HG02588 (cell line): ENCODE measurements around the gene CCDC74A.
A peak's percentile ranks its signal among the peaks of the same experiment; 100 is the strongest.
"Not testable (repeated sequence)": the region's sequence is repeated elsewhere in the genome, so short reads cannot be mapped to it uniquely, and the experiment has no call there.

Experiments
- ATAC-seq: cut with Tn5 transposase; IDR thresholded peaks from one replicate; pipeline ENCODE4 v1.9.1; 2021; ENCODE audit warnings: mild to moderate bottlenecking, moderate library complexity; ENCODE audit not compliant: unreplicated experiment

The CCDC74A gene

GRCh38 chr2:131525256-131525655 is 2.4 kb upstream of the CCDC74A start:
- ATAC-seq: not testable (repeated sequence)

GRCh38 chr2:131528981-131529863 is 1.5 kb downstream of the CCDC74A start:
- peak; percentile 55 for ATAC-seq

DNA sequence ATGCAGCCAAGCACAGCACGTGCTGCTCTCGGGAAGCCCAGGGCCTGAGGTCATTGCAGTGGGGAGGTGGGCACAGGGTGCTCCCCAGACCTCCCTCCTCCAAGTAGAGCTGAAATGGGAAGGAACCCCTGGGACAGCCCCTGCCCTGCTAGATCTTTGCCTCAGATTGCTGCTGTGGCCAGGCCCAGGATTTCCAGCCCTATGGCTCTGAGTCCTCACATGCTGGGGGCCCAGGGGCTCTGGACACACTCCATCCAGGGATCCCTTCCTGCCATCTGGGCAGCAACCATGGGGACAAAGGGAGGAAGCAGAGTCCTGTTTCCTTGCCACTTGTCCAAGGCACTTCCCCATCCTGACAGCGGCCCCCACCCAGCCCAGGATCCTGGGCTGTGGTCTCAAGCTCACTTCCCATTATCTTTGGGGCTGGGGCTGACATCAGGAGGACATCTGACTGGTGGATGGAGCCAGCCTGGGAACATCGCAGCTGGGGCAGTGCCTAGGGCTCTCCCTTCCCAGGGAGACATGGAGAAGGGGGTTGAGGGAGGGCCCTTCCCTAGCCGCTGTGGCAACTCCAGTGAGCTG is 2.3 kb downstream of the CCDC74A start:
- ATAC-seq: not testable (repeated sequence)

DNA sequence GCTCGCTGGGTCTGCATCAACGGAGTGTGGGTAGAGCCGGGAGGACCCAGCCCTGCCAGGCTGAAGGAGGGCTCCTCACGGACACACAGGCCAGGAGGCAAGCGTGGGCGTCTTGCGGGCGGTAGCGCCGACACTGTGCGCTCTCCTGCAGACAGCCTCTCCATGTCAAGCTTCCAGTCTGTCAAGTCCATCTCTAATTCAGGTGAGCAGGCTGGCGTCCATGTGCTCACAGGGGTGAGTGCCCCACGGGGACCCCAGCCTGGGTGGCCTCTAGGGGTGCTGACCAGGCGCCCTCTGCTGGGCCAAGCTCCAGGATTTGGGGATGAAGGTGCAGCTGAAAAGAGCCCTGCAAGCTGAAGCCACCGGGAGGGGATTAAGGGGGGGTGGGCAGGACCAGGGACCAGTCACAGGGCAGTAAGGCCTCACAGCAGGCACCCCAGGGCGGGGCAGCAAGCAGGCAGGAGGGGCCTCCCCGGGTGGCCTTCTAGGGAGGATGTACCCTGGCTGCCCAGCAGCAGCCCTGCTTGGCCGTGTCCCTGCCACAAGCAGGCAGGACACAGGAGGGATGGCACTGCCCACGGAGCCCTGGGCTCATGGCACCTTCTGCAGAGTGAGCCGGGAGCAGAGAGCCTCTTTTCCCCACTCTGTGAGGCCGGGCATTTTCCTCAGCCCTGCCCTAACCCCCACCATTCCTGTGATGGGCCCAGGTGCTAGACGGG is 3.1 kb downstream of the CCDC74A start:
- ATAC-seq: not testable (repeated sequence)

GRCh38 chr2:131531547-131532185 is 4.0 kb downstream of the CCDC74A start:
- ATAC-seq: not testable (repeated sequence)

DNA sequence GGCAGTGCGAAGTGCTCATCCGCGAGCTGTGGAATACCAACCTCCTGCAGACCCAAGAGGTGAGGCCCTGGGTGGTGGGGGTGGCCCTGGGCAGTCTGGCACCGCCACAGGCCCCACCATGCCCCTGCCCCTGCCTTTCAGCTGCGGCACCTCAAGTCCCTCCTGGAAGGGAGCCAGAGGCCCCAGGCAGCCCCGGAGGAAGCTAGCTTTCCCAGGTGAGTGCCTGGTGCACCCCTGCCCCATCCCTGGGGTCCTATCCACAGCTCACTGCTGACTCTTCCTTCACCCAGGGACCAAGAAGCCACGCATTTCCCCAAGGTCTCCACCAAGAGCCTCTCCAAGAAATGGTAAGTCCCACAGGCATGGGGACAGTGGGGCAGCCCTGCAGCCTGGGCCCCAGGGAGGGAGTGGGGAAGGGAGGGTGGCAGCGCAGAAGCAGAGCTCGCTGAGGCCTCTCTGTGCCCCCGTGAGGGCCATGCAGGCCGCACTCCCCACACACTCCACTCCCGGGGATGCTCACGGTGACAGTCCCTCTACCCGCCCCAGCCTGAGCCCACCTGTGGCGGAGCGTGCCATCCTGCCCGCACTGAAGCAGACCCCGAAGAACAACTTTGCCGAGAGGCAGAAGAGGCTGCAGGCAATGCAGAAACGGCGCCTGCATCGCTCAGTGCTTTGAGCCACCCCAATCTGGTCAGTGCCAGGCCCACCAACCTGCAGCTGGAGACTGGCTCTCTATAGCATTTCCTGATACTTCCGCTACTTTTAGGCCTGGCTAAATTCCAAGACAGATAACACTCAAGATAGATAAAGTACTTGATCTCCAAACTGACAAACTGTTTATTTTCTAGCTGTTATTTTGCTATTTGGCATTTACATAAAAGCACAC is 5.3 kb downstream of the CCDC74A start:
- not testable (repeated sequence) for ATAC-seq

DNA sequence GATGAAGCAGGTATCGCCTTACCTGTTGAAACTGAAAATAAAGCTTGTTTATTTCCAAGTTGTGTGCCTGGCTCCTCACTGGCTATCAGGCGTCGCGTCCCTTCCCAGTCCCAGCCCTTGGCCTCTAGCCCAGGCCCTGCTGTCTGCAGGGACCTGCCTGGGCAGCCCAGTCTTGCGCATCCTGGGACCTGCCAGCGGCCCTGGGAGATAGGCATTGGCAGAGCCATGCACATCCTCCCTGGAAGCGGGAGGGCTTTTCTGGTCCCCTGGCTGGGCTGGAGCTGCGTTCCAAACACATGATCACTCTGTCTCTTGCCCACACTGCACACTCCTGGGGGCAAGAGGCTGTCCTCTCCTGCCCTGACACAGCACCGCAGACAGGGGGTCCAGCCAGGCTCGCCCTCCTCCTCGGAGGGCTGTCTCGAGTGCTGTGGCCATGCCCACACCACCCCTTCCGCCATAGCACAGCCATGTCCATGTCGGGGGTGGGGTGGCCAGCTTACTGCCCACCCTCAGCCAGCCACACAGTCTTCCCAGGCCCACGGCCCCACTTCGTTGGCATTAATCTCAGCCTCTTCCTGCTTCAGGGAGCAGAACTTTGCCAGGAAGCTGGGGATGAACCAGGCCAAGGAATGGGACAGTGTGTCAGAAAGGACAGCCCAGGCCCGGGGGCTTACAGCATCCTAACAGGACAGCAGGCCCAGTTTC is 6.1 kb downstream of the CCDC74A start:
- not testable (repeated sequence) for ATAC-seq

DNA sequence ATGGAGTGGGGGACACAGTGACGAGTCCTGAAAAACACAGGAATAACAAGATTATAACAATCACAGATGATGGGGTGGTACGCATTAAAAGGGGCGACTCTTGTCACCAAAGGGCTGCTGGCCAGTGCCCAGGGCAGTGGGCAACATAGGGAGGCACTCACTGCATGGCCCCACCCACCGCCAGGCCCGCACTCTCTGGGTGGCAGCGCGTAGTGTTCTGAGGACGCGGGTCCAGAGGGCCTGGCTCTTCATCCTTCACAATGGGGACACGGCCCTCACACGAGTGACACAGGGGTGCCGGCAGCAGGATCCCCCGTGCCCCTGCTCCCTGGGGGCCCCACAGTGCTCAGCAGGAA is 6.6 kb downstream of the CCDC74A start:
- ATAC-seq: not testable (repeated sequence)

- not testable (repeated sequence) for ATAC-seq
Observed at GRCh38 chr2:131534965-131535364, 7.3 kb downstream of the CCDC74A start.

DNA sequence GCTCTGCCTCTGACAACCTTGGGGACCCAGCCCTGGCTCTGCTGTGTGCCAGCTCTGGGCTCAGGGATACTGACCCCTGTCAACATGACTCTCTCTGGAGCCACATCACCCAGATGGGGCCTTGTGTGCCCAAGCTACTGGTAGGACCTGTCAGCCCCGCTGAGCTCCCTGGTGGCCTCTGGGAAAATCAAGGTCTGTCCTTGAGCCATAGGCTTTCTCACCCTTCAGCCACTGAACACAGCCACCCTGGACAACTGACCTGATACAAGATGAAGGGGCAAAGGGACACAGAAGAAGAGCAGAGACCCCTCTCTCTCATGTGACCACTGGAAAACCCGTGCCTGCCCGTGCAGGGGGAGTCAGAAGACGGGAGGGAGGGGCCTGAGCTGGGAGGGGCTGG is 7.8 kb downstream of the CCDC74A start:
- ATAC-seq: no peak

- ATAC-seq: not testable (repeated sequence)
Observed at GRCh38 chr2:131535951-131536826, 8.5 kb downstream of the CCDC74A start.

GRCh38 chr2:131536841-131537240 is 9.2 kb downstream of the CCDC74A start:
- ATAC-seq: not testable (repeated sequence)

- ATAC-seq: not testable (repeated sequence)
Observed at GRCh38 chr2:131538856-131539255, 11.2 kb downstream of the CCDC74A start.

- ATAC-seq: no peak
Observed at GRCh38 chr2:131542438-131543384, 15.0 kb downstream of the CCDC74A start.

GRCh38 chr2:131543385-131543891 is 15.8 kb downstream of the CCDC74A start:
- ATAC-seq: no peak

DNA sequence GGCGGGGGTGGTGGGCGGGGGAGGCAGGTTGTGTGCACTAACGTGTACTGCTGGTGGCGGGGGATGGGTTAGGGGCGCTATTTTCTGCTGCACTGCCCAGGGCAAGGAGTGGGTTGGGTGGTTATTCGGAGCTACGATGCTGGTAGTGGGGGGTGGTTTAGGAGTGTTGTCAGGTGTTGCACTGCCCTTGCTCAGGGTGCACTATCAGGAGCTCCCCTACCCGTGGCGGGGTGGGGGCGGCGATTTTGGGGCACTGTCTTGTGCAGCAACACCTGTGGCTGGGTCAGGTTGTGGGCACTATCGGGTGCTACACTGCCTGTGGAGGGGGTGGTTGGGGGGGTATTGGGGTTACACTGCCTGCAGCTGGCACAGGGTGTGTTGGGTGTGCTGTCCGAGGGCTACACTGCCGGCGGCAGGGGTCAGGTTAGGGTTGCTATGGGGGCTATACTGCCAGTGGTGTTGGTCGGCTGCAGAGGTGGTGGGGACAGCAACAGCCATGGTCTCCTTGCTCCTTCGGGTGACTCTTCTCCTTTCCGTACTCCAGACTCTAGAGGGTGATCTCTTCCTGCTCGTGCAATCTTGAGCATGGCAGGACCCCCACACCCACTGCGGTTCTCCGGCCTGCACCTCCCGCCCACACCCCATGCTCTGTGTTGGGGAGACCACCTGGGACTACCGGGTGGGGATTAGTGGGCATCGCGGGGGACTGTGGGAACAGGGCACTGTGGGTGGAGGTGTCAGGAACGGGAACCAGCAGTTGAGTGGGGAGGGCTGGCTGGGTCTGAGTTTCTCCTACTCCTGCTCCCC is 16.5 kb downstream of the CCDC74A start:
- ATAC-seq: not testable (repeated sequence)
